ENCODE data around the gene LTO1.

GRCh38 chr11:69707176-69707575 lies 32.0 kb upstream of the LTO1 start:
- no peak for TF ChIP-seq CTCF (conservative IDR thresholded peaks at IDR 0.05 in 1 of 2, IDR thresholded peaks at IDR 0.05 in 1 of 2; ENCODE audit: extremely low read depth in 1 of 2, insufficient read depth in 1 of 2, low read depth in 1 of 2, low read length in 2 of 2)
- no peak for TF ChIP-seq EZH2 (IDR thresholded peaks at IDR 0.05; ENCODE audit: borderline replicate concordance, low read length)

Measured in mammary epithelial cell (primary cell).